ENCODE results near the gene IL1RAPL2.

DNA sequence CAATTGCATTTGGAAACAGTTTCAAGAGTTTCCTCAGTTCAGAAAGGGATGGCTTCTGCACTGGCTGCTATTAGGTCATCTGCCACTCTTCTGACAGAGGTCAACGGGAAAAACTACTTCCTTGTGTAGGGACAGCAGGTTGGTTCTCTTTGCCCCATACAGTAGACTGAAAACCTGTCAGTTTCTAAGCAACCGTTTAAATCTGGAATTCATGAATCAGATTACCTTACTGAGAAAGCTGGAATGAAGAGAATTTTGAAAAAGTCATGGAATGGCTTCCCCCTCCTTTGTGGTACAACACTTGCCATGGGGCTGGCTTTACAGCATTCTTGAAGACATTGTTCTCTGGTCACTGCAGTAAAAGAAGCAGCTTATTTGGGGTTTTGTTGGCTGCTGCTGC, 240.3 kb downstream of the IL1RAPL2 start:
- TF ChIP-seq EZH2 (IDR thresholded peaks at IDR 0.05): no peak
- no peak for TF ChIP-seq POLR2AphosphoS5 (IDR thresholded peaks at IDR 0.05; ENCODE audit: borderline replicate concordance, low read depth, low read length)
- TF ChIP-seq FOXP2 (optimal IDR thresholded peaks at IDR 0.05; ENCODE audit: control extremely low read depth, extremely low read length, insufficient read depth): no peak
